Osteoblast (primary cell): ENCODE results near the gene PHIP. TPM values are rescaled to one million over a fixed set of nuclear protein-coding genes. Genes with fewer than 3 reads are reported as not detected.

Experiments used
- DNase-seq: peaks from one replicate; pipeline ENCODE4 v3.0.0; 2011; ENCODE audit warnings: low spot score, mixed read lengths; ENCODE audit not compliant: insufficient read length; ENCODE audit errors: missing footprints
- H2AFZ ChIP-seq: 2 replicates; pipeline ENCODE4 v1.6.0; 2011; ENCODE audit warnings: mild to moderate bottlenecking, low read length
- H3K27ac ChIP-seq: 2 replicates; pipeline ENCODE4 v1.5.1; 2011; ENCODE audit warnings: mild to moderate bottlenecking, low read depth, low read length, moderate library complexity
- H3K27me3 ChIP-seq: 2 replicates; pipeline ENCODE4 v1.6.0; 2012; ENCODE audit warnings: mild to moderate bottlenecking, control low read depth, inconsistent platforms, low read length, moderate library complexity; ENCODE audit not compliant: insufficient read depth
- H3K36me3 ChIP-seq: 2 replicates; pipeline ENCODE4 v1.5.1; 2011; ENCODE audit warnings: mild to moderate bottlenecking, low read length, control low read depth, moderate library complexity; ENCODE audit not compliant: insufficient read depth
- H3K4me1 ChIP-seq: 2 replicates; pipeline ENCODE4 v1.5.1; 2011; ENCODE audit warnings: mild to moderate bottlenecking, low read length, control low read depth, moderate library complexity; ENCODE audit not compliant: insufficient read depth
- H3K4me2 ChIP-seq: 2 replicates; pipeline ENCODE4 v1.6.0; 2011; ENCODE audit warnings: mild to moderate bottlenecking, low read length; ENCODE audit not compliant: insufficient read depth
- H3K4me3 ChIP-seq: fragments of 200-600 bp; sonication (generic); 3 replicates; pipeline ENCODE4 v1.5.1; 2012; ENCODE audit warnings: mild to moderate bottlenecking, low read length, inconsistent platforms; ENCODE audit not compliant: insufficient read depth
- H3K79me2 ChIP-seq: 2 replicates; pipeline ENCODE4 v1.6.0; 2012; ENCODE audit warnings: mild to moderate bottlenecking, low read length, control low read depth, inconsistent platforms; ENCODE audit not compliant: insufficient read depth
- H3K9me3 ChIP-seq: 2 replicates; pipeline ENCODE4 v1.5.1; 2011; ENCODE audit warnings: low read depth, low read length, control low read depth
- H4K20me1 ChIP-seq: 2 replicates; pipeline ENCODE4 v1.6.0; 2012; ENCODE audit warnings: mild to moderate bottlenecking, low read length, control low read depth; ENCODE audit not compliant: insufficient read depth
- CTCF ChIP-seq: IDR thresholded peaks from 2 replicates; pipeline ENCODE4 v1.5.1; 2011; ENCODE audit warnings: mild to moderate bottlenecking, low read depth, low read length, moderate library complexity; ENCODE audit errors: extremely low read depth
- total RNA-seq: library from RNA; depleted of rRNA; stranded (reverse); fragments of >200 nt; gene quantifications from 2 replicates; pipeline ENCODE4 v1.2.3, GENCODE V29; 2012

PHIP gene
- total RNA-seq, 1 donor: 23.9 TPM

GRCh38 chr6:79115553-79116182 is 37.6 kb upstream of the PHIP start:
- H3K79me2 ChIP-seq: no peaks in the 10 kb centered on the region

GRCh38 chr6:79111549-79111948 is 33.5 kb upstream of the PHIP start:
- H2AFZ ChIP-seq: no peak overlapping the region

More at GRCh38 chr6:79115553-79116182, 37.6 kb upstream of the PHIP start:
- Histone ChIP-seq H3K4me3 (no peak overlapping the region), H3K4me2 (no peak overlapping the region), H3K27ac (no peak overlapping the region), H3K4me1 (no peaks in the 10 kb centered on the region), H3K36me3 (no peaks in the 10 kb centered on the region), H4K20me1 (no peaks in the 10 kb centered on the region), H3K9me3 (no peaks in the 10 kb centered on the region), H3K27me3 (no peaks in the 10 kb centered on the region), H2AFZ (no peak overlapping the region)
- no peak for DNase-seq
- TF ChIP-seq CTCF: no peak

GRCh38 chr6:79101164-79101563 is 23.1 kb upstream of the PHIP start:
- Histone ChIP-seq H3K4me3 (no peak overlapping the region), H4K20me1 (no peaks in the 10 kb centered on the region), H3K27me3 (no peaks in the 10 kb centered on the region), H3K9me3 (no peaks in the 10 kb centered on the region), H3K4me1 (no peaks in the 10 kb centered on the region), H3K4me2 (no peak overlapping the region), H3K79me2 (no peaks in the 10 kb centered on the region), H3K36me3 (no peaks in the 10 kb centered on the region), H2AFZ (no peak overlapping the region), H3K27ac (no peak overlapping the region)
- no peak for TF ChIP-seq CTCF
- no peak for DNase-seq

More at GRCh38 chr6:79111549-79111948, 33.5 kb upstream of the PHIP start:
- no peaks in the 10 kb centered on the region for H3K27me3 ChIP-seq
- H3K9me3 ChIP-seq: no peaks in the 10 kb centered on the region
- H4K20me1 ChIP-seq: no peaks in the 10 kb centered on the region
- no peak for TF ChIP-seq CTCF
- DNase-seq: no peak
- no peak overlapping the region for H3K4me2 ChIP-seq
- no peaks in the 10 kb centered on the region for H3K36me3 ChIP-seq
- no peaks in the 10 kb centered on the region for H3K79me2 ChIP-seq
- H3K4me1 ChIP-seq: no peaks in the 10 kb centered on the region
- H3K27ac ChIP-seq: no peak overlapping the region
- H3K4me3 ChIP-seq: no peak overlapping the region

- no peaks in the 10 kb centered on the region for H3K9me3 ChIP-seq
- no peak overlapping the region for H3K4me2 ChIP-seq
- TF ChIP-seq CTCF: no peak
- DNase-seq: no peak
- H3K4me3 ChIP-seq: no peak overlapping the region
- H2AFZ ChIP-seq: no peak overlapping the region
- no peaks in the 10 kb centered on the region for H3K36me3 ChIP-seq
- H4K20me1 ChIP-seq: no peaks in the 10 kb centered on the region
- H3K79me2 ChIP-seq: no peaks in the 10 kb centered on the region
- H3K27ac ChIP-seq: no peak overlapping the region
- peaks cover under 1% of the 10 kb centered on the region for H3K27me3 ChIP-seq
- H3K4me1 ChIP-seq: no peaks in the 10 kb centered on the region
Measured at GRCh38 chr6:79100304-79100703, 22.2 kb upstream of the PHIP start.
